ENCODE data around the gene ZNF335.
A peak's percentile ranks its signal among the peaks of the same experiment; 100 is the strongest.
"Not testable (repeated sequence)": the region's sequence is repeated elsewhere in the genome, so short reads cannot be mapped to it uniquely, and the experiment has no call there.

ZNF335 gene

GRCh38 chr20:45905505-45906079 is 66.4 kb downstream of the ZNF335 start:
- TF ChIP-seq EZH2 (IDR thresholded peaks at IDR 0.05; ENCODE audit: borderline replicate concordance, low read length) (no peak), CTCF (IDR thresholded peaks at IDR 0.05; ENCODE audit: low read length) (no peak)
- H3K79me2 ChIP-seq (ENCODE audit: insufficient read depth, low read length): no peaks in the 10 kb centered on the region
- no peak overlapping the region for H3K4me2 ChIP-seq (ENCODE audit: low read length)
- no peaks in the 10 kb centered on the region for H3F3A ChIP-seq (ENCODE audit: insufficient read depth, low read length)
- no peak overlapping the region for H3K27ac ChIP-seq (ENCODE audit: low read depth, low read length, poor library complexity, severe bottlenecking)
- H3K27me3 ChIP-seq (ENCODE audit: insufficient read depth, low read length): no peaks in the 10 kb centered on the region
- H3K9me3 ChIP-seq (ENCODE audit: low read length): no peaks in the 10 kb centered on the region
- H3K9me2 ChIP-seq (ENCODE audit: low read depth, low read length): no peaks in the 10 kb centered on the region
- peaks cover 16% of the 10 kb centered on the region for H3K4me1 ChIP-seq (ENCODE audit: insufficient read depth, low read length, severe bottlenecking)
- H3K4me3 ChIP-seq (ENCODE audit: low read depth, low read length, poor library complexity, severe bottlenecking): no peak overlapping the region
- no peak overlapping the region for H3K9ac ChIP-seq (ENCODE audit: low read length)
- no peak overlapping the region for H2AFZ ChIP-seq (ENCODE audit: low read length)
- no peaks in the 10 kb centered on the region for H3K36me3 ChIP-seq (ENCODE audit: insufficient read depth, low read length)
- no peaks in the 10 kb centered on the region for H4K20me1 ChIP-seq (ENCODE audit: insufficient read depth, low read length)

- no peak overlapping the region for H3K9ac ChIP-seq (ENCODE audit: low read length)
- H3K9me2 ChIP-seq (ENCODE audit: low read depth, low read length): no peaks in the 10 kb centered on the region
- no peak overlapping the region for H3K4me2 ChIP-seq (ENCODE audit: low read length)
- TF ChIP-seq CTCF (IDR thresholded peaks at IDR 0.05; ENCODE audit: low read length): no peak
- no peak for TF ChIP-seq EZH2 (IDR thresholded peaks at IDR 0.05; ENCODE audit: borderline replicate concordance, low read length)
- no peaks in the 10 kb centered on the region for H3K79me2 ChIP-seq (ENCODE audit: insufficient read depth, low read length)
- no peaks in the 10 kb centered on the region for H3K36me3 ChIP-seq (ENCODE audit: insufficient read depth, low read length)
- H3K4me3 ChIP-seq (ENCODE audit: low read depth, low read length, poor library complexity, severe bottlenecking): no peak overlapping the region
- peaks cover 9% of the 10 kb centered on the region for H3K4me1 ChIP-seq (ENCODE audit: insufficient read depth, low read length, severe bottlenecking)
- no peak overlapping the region for H2AFZ ChIP-seq (ENCODE audit: low read length)
- H3K27me3 ChIP-seq (ENCODE audit: insufficient read depth, low read length): no peaks in the 10 kb centered on the region
- no peaks in the 10 kb centered on the region for H4K20me1 ChIP-seq (ENCODE audit: insufficient read depth, low read length)
- H3K9me3 ChIP-seq (ENCODE audit: low read length): no peaks in the 10 kb centered on the region
- no peaks in the 10 kb centered on the region for H3F3A ChIP-seq (ENCODE audit: insufficient read depth, low read length)
- H3K27ac ChIP-seq (ENCODE audit: low read depth, low read length, poor library complexity, severe bottlenecking): peak overlapping the region; percentile 8
Observed at GRCh38 chr20:45904583-45905504, 67.2 kb downstream of the ZNF335 start.

- no peaks in the 10 kb centered on the region for H3K9me3 ChIP-seq (ENCODE audit: low read length)
- H3K27me3 ChIP-seq (ENCODE audit: insufficient read depth, low read length): no peaks in the 10 kb centered on the region
- H3K9ac ChIP-seq (ENCODE audit: low read length): no peak overlapping the region
- H2AFZ ChIP-seq (ENCODE audit: low read length): no peak overlapping the region
- no peaks in the 10 kb centered on the region for H3K79me2 ChIP-seq (ENCODE audit: insufficient read depth, low read length)
- H3K36me3 ChIP-seq (ENCODE audit: insufficient read depth, low read length): peaks cover 9% of the 10 kb centered on the region; the same call in 1 of the 2 replicates
- no peaks in the 10 kb centered on the region for H4K20me1 ChIP-seq (ENCODE audit: insufficient read depth, low read length)
- H3K27ac ChIP-seq (ENCODE audit: low read depth, low read length, poor library complexity, severe bottlenecking): no peak overlapping the region
- TF ChIP-seq EZH2 (IDR thresholded peaks at IDR 0.05; ENCODE audit: borderline replicate concordance, low read length): no peak
- TF ChIP-seq CTCF (IDR thresholded peaks at IDR 0.05; ENCODE audit: low read length): no peak
- H3K4me1 ChIP-seq (ENCODE audit: insufficient read depth, low read length, severe bottlenecking): peaks cover 7% of the 10 kb centered on the region
- H3K4me2 ChIP-seq (ENCODE audit: low read length): no peak overlapping the region
- no peak overlapping the region for H3K4me3 ChIP-seq (ENCODE audit: low read depth, low read length, poor library complexity, severe bottlenecking)
- H3K9me2 ChIP-seq (ENCODE audit: low read depth, low read length): no peaks in the 10 kb centered on the region
- no peaks in the 10 kb centered on the region for H3F3A ChIP-seq (ENCODE audit: insufficient read depth, low read length)
Observed at GRCh38 chr20:45902199-45902701, 69.8 kb downstream of the ZNF335 start.

- not testable (repeated sequence) for H2AFZ ChIP-seq (ENCODE audit: low read length); H3K9me3 ChIP-seq (ENCODE audit: low read length); H3K4me2 ChIP-seq (ENCODE audit: low read length); H3F3A ChIP-seq (ENCODE audit: insufficient read depth, low read length); H3K9ac ChIP-seq (ENCODE audit: low read length); H4K20me1 ChIP-seq (ENCODE audit: insufficient read depth, low read length); H3K27ac ChIP-seq (ENCODE audit: low read depth, low read length, poor library complexity, severe bottlenecking); H3K9me2 ChIP-seq (ENCODE audit: low read depth, low read length); H3K27me3 ChIP-seq (ENCODE audit: insufficient read depth, low read length); H3K4me1 ChIP-seq (ENCODE audit: insufficient read depth, low read length, severe bottlenecking); H3K79me2 ChIP-seq (ENCODE audit: insufficient read depth, low read length); H3K4me3 ChIP-seq (ENCODE audit: low read depth, low read length, poor library complexity, severe bottlenecking)
- peaks cover 16% of the 10 kb centered on the region; the same call in 1 of the 2 replicates for H3K36me3 ChIP-seq (ENCODE audit: insufficient read depth, low read length)
Observed at GRCh38 chr20:45901332-45901731, 70.7 kb downstream of the ZNF335 start.

All from OCI-LY1 (cell line).